Central memory CD8-positive, alpha-beta T cell (primary cell): Measurements from ENCODE around the gene ABTB2.
A peak's percentile ranks its signal among the peaks of the same experiment; 100 is the strongest.

ENCODE experiments used
- ATAC-seq: fragments of 150-1000 bp; cut with Tn5 transposase; replicated peaks from 2 replicates; pipeline ENCODE4 v1.10.0; 2022; ENCODE audit warnings: mild to moderate bottlenecking, moderate FRiP score, moderate number of reproducible peaks; ENCODE audit not compliant: poor library complexity, severe bottlenecking; ENCODE audit errors: extremely low read depth
- DNase-seq, 2 donors: peaks; one replicate each; pipeline ENCODE4 v3.0.0; 2021; ENCODE audit warnings: low spot score in 2 of 2
- H3K27ac Mint-ChIP-seq: one replicate; pipeline ENCODE4 v1.8.0; 2022; ENCODE audit warnings: low read depth, mild to moderate bottlenecking, moderate library complexity, mixed read lengths
- H3K27me3 Mint-ChIP-seq: one replicate; pipeline ENCODE4 v1.8.0; 2022; ENCODE audit warnings: mixed read lengths
- H3K36me3 Mint-ChIP-seq: one replicate; pipeline ENCODE4 v1.8.0; 2022; ENCODE audit warnings: mild to moderate bottlenecking, moderate library complexity, mixed read lengths; ENCODE audit not compliant: insufficient read depth
- H3K4me1 Mint-ChIP-seq: one replicate; pipeline ENCODE4 v1.8.0; 2022; ENCODE audit warnings: mixed read lengths
- H3K4me3 Mint-ChIP-seq: one replicate; pipeline ENCODE4 v1.8.0; 2022; ENCODE audit warnings: mild to moderate bottlenecking, moderate library complexity, mixed read lengths
- H3K9me3 Mint-ChIP-seq: one replicate; pipeline ENCODE4 v1.8.0; 2022; ENCODE audit warnings: mixed read lengths

ABTB2 gene

GRCh38 chr11:34124885-34125668 is 232.7 kb downstream of the ABTB2 start:
- no peaks in the 10 kb centered on the region for H3K27me3 Mint-ChIP-seq

GRCh38 chr11:34120651-34121050 is 237.2 kb downstream of the ABTB2 start:
- no peak for DNase-seq
- Mint-ChIP-seq H3K4me3 (no peak overlapping the region), H3K9me3 (no peaks in the 10 kb centered on the region), H3K36me3 (peaks cover 75% of the 10 kb centered on the region), H3K27me3 (no peaks in the 10 kb centered on the region), H3K27ac (peak overlapping the region; percentile 33), H3K4me1 (peaks cover 6% of the 10 kb centered on the region)
- no peak for ATAC-seq

More at GRCh38 chr11:34124885-34125668, 232.7 kb downstream of the ABTB2 start:
- Mint-ChIP-seq H3K9me3 (no peaks in the 10 kb centered on the region), H3K27ac (no peak overlapping the region), H3K36me3 (peaks cover 74% of the 10 kb centered on the region), H3K4me3 (no peak overlapping the region), H3K4me1 (peaks cover 6% of the 10 kb centered on the region)
- DNase-seq (no peak), ATAC-seq (no peak)

- no peak overlapping the region for H3K4me3 Mint-ChIP-seq
- no peaks in the 10 kb centered on the region for H3K27me3 Mint-ChIP-seq
- no peak for ATAC-seq
- no peak for DNase-seq
- peaks cover 78% of the 10 kb centered on the region for H3K36me3 Mint-ChIP-seq
- no peaks in the 10 kb centered on the region for H3K9me3 Mint-ChIP-seq
- no peak overlapping the region for H3K27ac Mint-ChIP-seq
- peaks cover 2% of the 10 kb centered on the region for H3K4me1 Mint-ChIP-seq
Measured at GRCh38 chr11:34114471-34114870, 243.3 kb downstream of the ABTB2 start.

GRCh38 chr11:34114014-34114413 is 243.8 kb downstream of the ABTB2 start:
- DNase-seq (no peak), ATAC-seq (no peak)
- no peak overlapping the region for H3K27ac Mint-ChIP-seq
- H3K4me1 Mint-ChIP-seq, result peaks cover 7% of the 10 kb centered on the region
- no peak overlapping the region for H3K4me3 Mint-ChIP-seq
- H3K27me3 Mint-ChIP-seq, result no peaks in the 10 kb centered on the region
- H3K36me3 Mint-ChIP-seq, result peaks cover 80% of the 10 kb centered on the region
- H3K9me3 Mint-ChIP-seq, result no peaks in the 10 kb centered on the region

- Mint-ChIP-seq H3K9me3 (no peaks in the 10 kb centered on the region), H3K4me1 (peaks cover 14% of the 10 kb centered on the region), H3K36me3 (peaks cover 71% of the 10 kb centered on the region), H3K4me3 (no peak overlapping the region), H3K27ac (no peak overlapping the region), H3K27me3 (no peaks in the 10 kb centered on the region)
- ATAC-seq (no peak), DNase-seq (no peak)
Measured at GRCh38 chr11:34111722-34112270, 246.0 kb downstream of the ABTB2 start.

- H3K4me3 Mint-ChIP-seq, result peak overlapping the region; percentile 93
- H3K27me3 Mint-ChIP-seq, result no peaks in the 10 kb centered on the region
- ATAC-seq, result peak; percentile 22
- peaks cover 47% of the 10 kb centered on the region for H3K36me3 Mint-ChIP-seq
- peaks cover 40% of the 10 kb centered on the region for H3K4me1 Mint-ChIP-seq
- H3K9me3 Mint-ChIP-seq, result no peaks in the 10 kb centered on the region
- DNase-seq, result no peak
- H3K27ac Mint-ChIP-seq, result peak overlapping the region; percentile 95
Measured at GRCh38 chr11:34105957-34106504, 251.8 kb downstream of the ABTB2 start.

GRCh38 chr11:34105079-34105956 is 252.5 kb downstream of the ABTB2 start, which contains the start of gene NAT10:
Gene NAT10, plus strand, starts transcription at chr11:34105629. Its CDS starts 2,597 bp downstream, at chr11:34108226.
- peak; percentile 92 for ATAC-seq
- H3K36me3 Mint-ChIP-seq, result peaks cover 47% of the 10 kb centered on the region
- H3K4me1 Mint-ChIP-seq, result peaks cover 40% of the 10 kb centered on the region

GRCh38 chr11:34104680-34105078 is 253.1 kb downstream of the ABTB2 start:
- H3K27ac Mint-ChIP-seq, result peak overlapping the region; percentile 95
- DNase-seq (no peak), ATAC-seq (no peak)
- H3K9me3 Mint-ChIP-seq, result no peaks in the 10 kb centered on the region
- H3K27me3 Mint-ChIP-seq, result no peaks in the 10 kb centered on the region
- peak overlapping the region; percentile 93 for H3K4me3 Mint-ChIP-seq
- peaks cover 44% of the 10 kb centered on the region for H3K36me3 Mint-ChIP-seq
- peaks cover 40% of the 10 kb centered on the region for H3K4me1 Mint-ChIP-seq

More at GRCh38 chr11:34105079-34105956, 252.5 kb downstream of the ABTB2 start, which contains the start of gene NAT10:
- Mint-ChIP-seq H3K4me3 (peak within 1 kb of the TSS; percentile 93), H3K9me3 (no peaks in the 10 kb centered on the region), H3K27ac (peak within 1 kb of the TSS; percentile 95), H3K27me3 (no peaks in the 10 kb centered on the region)
- peak; percentile 97 for DNase-seq
